GM23338 (cell line): ENCODE measurements around the gene HLA-DOB. TPM values are rescaled to one million over a fixed set of nuclear protein-coding genes. Genes with fewer than 3 reads are reported as not detected.

ENCODE experiments used
- ATAC-seq: fragments of 200-7000 bp; cut with Tn5 transposase; 3 replicates; pipeline ENCODE4 v1.9.1; 2020
- DNase-seq: peaks from one replicate; pipeline ENCODE4 v3.0.0-alpha.2; 2015; ENCODE audit warnings: low spot score
- H2AFZ ChIP-seq: fragments of 200-600 bp; sonication (generic); 2 replicates; pipeline ENCODE4 v1.8.0; 2016; ENCODE audit warnings: antibody characterized with exemption, mild to moderate bottlenecking, moderate library complexity
- H3F3A ChIP-seq: fragments of 200-600 bp; sonication (generic); replicated peaks from 2 replicates; pipeline ENCODE4 v1.8.0; 2017; ENCODE audit warnings: antibody characterized with exemption, mixed run types, low read depth
- H3K27ac ChIP-seq: fragments of 200-600 bp; sonication (generic); 2 replicates; pipeline ENCODE4 v1.6.1; 2016; ENCODE audit warnings: low read depth
- H3K27me3 ChIP-seq: fragments of 200-600 bp; sonication (generic); 2 replicates; pipeline ENCODE4 v1.8.0; 2016; ENCODE audit warnings: mild to moderate bottlenecking, mixed run types, moderate library complexity; ENCODE audit not compliant: insufficient read depth
- H3K36me3 ChIP-seq: fragments of 200-600 bp; sonication (generic); 2 replicates; pipeline ENCODE4 v1.8.0; 2016; ENCODE audit warnings: mild to moderate bottlenecking; ENCODE audit not compliant: insufficient read depth
- H3K4me1 ChIP-seq: fragments of 200-600 bp; sonication (generic); 2 replicates; pipeline ENCODE4 v1.8.0; 2016; ENCODE audit warnings: mild to moderate bottlenecking, moderate library complexity; ENCODE audit not compliant: insufficient read depth
- H3K4me2 ChIP-seq: fragments of 200-600 bp; sonication (generic); 2 replicates; pipeline ENCODE4 v1.7.1; 2017; ENCODE audit warnings: mixed run types
- H3K4me3 ChIP-seq: fragments of 200-600 bp; sonication (generic); 2 replicates; pipeline ENCODE4 v1.6.1; 2016; ENCODE audit warnings: mixed run types
- H3K79me2 ChIP-seq: fragments of 200-600 bp; sonication (generic); replicated peaks from 2 replicates; pipeline ENCODE4 v1.8.0; 2017; ENCODE audit warnings: mild to moderate bottlenecking; ENCODE audit not compliant: insufficient read depth
- H3K9me2 ChIP-seq: fragments of 200-600 bp; sonication (generic); 2 replicates; pipeline ENCODE4 v1.8.0; 2017; ENCODE audit not compliant: insufficient read depth
- H4K20me1 ChIP-seq: fragments of 200-600 bp; sonication (generic); replicated peaks from 2 replicates; pipeline ENCODE4 v1.8.0; 2017; ENCODE audit warnings: mild to moderate bottlenecking; ENCODE audit not compliant: insufficient read depth
- H3K27ac Mint-ChIP-seq: 2 replicates; pipeline ENCODE4 v1.8.0; 2020; ENCODE audit warnings: inconsistent platforms, mild to moderate bottlenecking, moderate library complexity, mixed read lengths
- H3K27me3 Mint-ChIP-seq: 3 replicates; pipeline ENCODE4 v1.8.0; 2022; ENCODE audit warnings: low read depth, mild to moderate bottlenecking, moderate library complexity, mixed read lengths, inconsistent platforms; ENCODE audit not compliant: insufficient read depth, poor library complexity
- H3K36me3 Mint-ChIP-seq: 3 replicates; pipeline ENCODE4 v1.8.0; 2021; ENCODE audit warnings: low read depth, mild to moderate bottlenecking, inconsistent platforms, moderate library complexity, mixed read lengths
- H3K4me1 Mint-ChIP-seq: 3 replicates; pipeline ENCODE4 v1.8.0; 2020; ENCODE audit warnings: mild to moderate bottlenecking, inconsistent platforms, mixed read lengths
- H3K4me3 Mint-ChIP-seq: 3 replicates; pipeline ENCODE4 v1.8.0; 2021; ENCODE audit warnings: moderate library complexity, mild to moderate bottlenecking, inconsistent platforms, mixed read lengths
- H3K9me3 Mint-ChIP-seq: 3 replicates; pipeline ENCODE4 v1.8.0; 2020; ENCODE audit warnings: moderate library complexity, mild to moderate bottlenecking, inconsistent platforms, mixed read lengths
- CREB1 ChIP-seq: fragments of 250-450 bp; sonication (Bioruptor Pico); IDR thresholded peaks from 2 replicates; pipeline ENCODE4 v1.5.0; 2020; ENCODE audit warnings: low read depth, mild to moderate bottlenecking, moderate library complexity
- EZH2 ChIP-seq: fragments of 200-600 bp; sonication (generic); IDR thresholded peaks from one replicate; pipeline ENCODE4 v1.8.0; 2017; ENCODE audit warnings: antibody characterized with exemption, mild to moderate bottlenecking, low read depth; ENCODE audit not compliant: unreplicated experiment
- EZH2phosphoT487 ChIP-seq: fragments of 200-600 bp; sonication (generic); IDR thresholded peaks from one replicate; pipeline ENCODE4 v1.8.1; 2018; ENCODE audit warnings: antibody characterized with exemption; ENCODE audit not compliant: unreplicated experiment
- JUNB ChIP-seq: IDR thresholded peaks from one replicate; pipeline ENCODE4 v1.6.1; 2016; ENCODE audit warnings: antibody characterized with exemption; ENCODE audit not compliant: unreplicated experiment
- NANOG ChIP-seq: IDR thresholded peaks from 2 replicates; pipeline ENCODE4 v1.6.1; 2016; ENCODE audit warnings: antibody characterized with exemption, borderline replicate concordance
- POLR2AphosphoS5 ChIP-seq: IDR thresholded peaks from 2 replicates; pipeline ENCODE4 v1.6.1; 2016; ENCODE audit warnings: antibody characterized with exemption, low read depth
- ZNF114 ChIP-seq: fragments of 250-450 bp; sonication (Bioruptor Pico); IDR thresholded peaks from 2 replicates; pipeline ENCODE4 v1.5.0; 2020; ENCODE audit warnings: mild to moderate bottlenecking, moderate library complexity
- ZNF331 ChIP-seq: fragments of 250-450 bp; sonication (Bioruptor Pico); IDR thresholded peaks from 2 replicates; pipeline ENCODE4 v1.5.0; 2020; ENCODE audit warnings: low read depth, mild to moderate bottlenecking, moderate library complexity
- polyA plus RNA-seq: library from polyadenylated mRNA; unstranded; fragments of >200 nt; fragmentation: Nextera tagmentation; extraction: Ambion mirVana; gene quantifications from 2 replicates; pipeline ENCODE4 v1.2.1, GENCODE V29; 2016
- total RNA-seq: library from RNA; depleted of rRNA; stranded (reverse); fragments of >200 nt; shearing (Covaris generic); gene quantifications from 2 replicates; pipeline ENCODE4 v1.2.3, GENCODE V29; 2014
- TF ChIP-seq, protein P1 (sequence below), 2 experiments: fragments of 200-600 bp in 1 of 2; sonication (generic) in 1 of 2; conservative IDR thresholded peaks; 2 replicates each; pipeline versions ENCODE4 v1.5.1 to v1.6.1; 2016 to 2017; ENCODE audit warnings: antibody characterized with exemption in 2 of 2, low read depth in 2 of 2, mild to moderate bottlenecking in 2 of 2, moderate library complexity in 1 of 2

HLA-DOB gene
- total and polyA plus RNA-seq, 2 experiments from 2014 or later: not detected

DNA sequence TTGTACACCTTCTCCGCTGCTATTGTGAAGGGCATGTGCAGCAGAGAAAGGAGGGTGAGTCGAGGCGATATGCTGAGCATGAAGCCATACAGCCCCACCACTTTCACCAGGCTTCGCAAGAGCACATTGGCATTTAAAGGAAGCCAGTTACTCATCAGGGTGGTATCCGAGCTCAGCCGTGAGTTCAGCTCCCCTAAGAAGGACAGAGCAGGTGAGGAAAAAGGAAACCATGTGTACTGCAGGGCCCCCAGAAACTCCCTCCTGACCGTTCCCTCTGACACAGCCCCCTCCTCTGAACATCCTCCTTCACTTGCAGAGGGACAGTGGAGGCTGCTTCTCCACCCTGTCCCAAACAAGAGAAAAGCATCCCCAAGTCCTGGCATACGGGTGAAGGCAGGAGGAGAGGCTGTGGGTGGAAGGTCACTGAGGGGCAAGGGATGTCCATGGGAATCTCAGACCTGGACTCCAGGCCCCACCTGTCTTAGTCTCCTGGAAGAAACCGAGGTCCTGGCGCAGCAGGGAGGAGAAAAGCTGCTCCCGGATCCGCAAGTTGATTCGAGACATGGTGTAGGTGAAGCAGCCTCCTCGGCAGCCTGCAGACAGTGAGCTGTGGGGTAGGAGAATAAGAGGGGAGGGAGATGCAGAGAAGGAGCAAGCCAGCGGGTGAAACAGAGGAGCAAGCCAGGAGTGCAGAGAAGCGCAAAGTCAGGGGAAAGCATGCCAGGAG lies 18.5 kb upstream of the HLA-DOB start:
- TF ChIP-seq EZH2phosphoT487: no peak
- TF ChIP-seq, protein P1, sequence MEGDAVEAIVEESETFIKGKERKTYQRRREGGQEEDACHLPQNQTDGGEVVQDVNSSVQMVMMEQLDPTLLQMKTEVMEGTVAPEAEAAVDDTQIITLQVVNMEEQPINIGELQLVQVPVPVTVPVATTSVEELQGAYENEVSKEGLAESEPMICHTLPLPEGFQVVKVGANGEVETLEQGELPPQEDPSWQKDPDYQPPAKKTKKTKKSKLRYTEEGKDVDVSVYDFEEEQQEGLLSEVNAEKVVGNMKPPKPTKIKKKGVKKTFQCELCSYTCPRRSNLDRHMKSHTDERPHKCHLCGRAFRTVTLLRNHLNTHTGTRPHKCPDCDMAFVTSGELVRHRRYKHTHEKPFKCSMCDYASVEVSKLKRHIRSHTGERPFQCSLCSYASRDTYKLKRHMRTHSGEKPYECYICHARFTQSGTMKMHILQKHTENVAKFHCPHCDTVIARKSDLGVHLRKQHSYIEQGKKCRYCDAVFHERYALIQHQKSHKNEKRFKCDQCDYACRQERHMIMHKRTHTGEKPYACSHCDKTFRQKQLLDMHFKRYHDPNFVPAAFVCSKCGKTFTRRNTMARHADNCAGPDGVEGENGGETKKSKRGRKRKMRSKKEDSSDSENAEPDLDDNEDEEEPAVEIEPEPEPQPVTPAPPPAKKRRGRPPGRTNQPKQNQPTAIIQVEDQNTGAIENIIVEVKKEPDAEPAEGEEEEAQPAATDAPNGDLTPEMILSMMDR (conservative IDR thresholded peaks at IDR 0.05; ENCODE audit: low read depth in 2 of 2): no peak
- TF ChIP-seq ZNF114 (CRISPR knock-in tag): no peak
- no peak for TF ChIP-seq NANOG
- Histone ChIP-seq H3K4me2 (no peak overlapping the region), H2AFZ (no peak overlapping the region), H3K79me2 (no peaks in the 10 kb centered on the region), H4K20me1 (0 out of 2 replicates have a peak, but pooled peaks cover 6% of the 10 kb centered on the region), H3K36me3 (no peaks in the 10 kb centered on the region), H3F3A (no peaks in the 10 kb centered on the region), H3K27me3 (no peaks in the 10 kb centered on the region), H3K4me1 (peaks cover 10% of the 10 kb centered on the region; the same call in 1 of the 2 replicates), H3K27ac (no peak overlapping the region), H3K9me2 (no peaks in the 10 kb centered on the region), H3K4me3 (no peak overlapping the region)
- Mint-ChIP-seq H3K4me1 (peaks cover 12% of the 10 kb centered on the region), H3K4me3 (no peak overlapping the region), H3K36me3 (peaks cover 9% of the 10 kb centered on the region), H3K27me3 (peaks cover 7% of the 10 kb centered on the region), H3K27ac (no peak overlapping the region), H3K9me3 (no peaks in the 10 kb centered on the region)
- ATAC-seq (no peak), DNase-seq (no peak)

DNA sequence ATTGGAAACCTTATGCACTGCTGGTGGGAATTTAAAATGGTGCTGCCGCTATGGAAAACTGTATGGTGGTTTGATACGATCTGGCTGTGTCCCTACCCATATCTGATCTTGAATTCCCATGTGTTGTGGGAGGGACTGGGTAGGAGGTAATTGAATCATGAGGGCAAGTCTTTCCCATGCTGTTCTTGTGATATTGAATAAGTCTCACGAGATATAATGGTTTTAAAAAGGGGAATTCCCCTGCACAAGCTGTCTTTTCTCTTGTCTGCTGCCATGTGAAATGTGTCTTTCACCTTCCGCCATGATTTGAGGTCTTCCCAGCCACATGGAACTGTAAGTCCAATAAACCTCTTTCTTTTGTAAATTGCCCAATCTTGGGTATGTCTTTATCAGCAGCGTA lies 16.9 kb upstream of the HLA-DOB start:
- no peaks in the 10 kb centered on the region for H3F3A ChIP-seq
- H3K4me3 Mint-ChIP-seq: no peak overlapping the region
- no peaks in the 10 kb centered on the region for H3K36me3 ChIP-seq
- TF ChIP-seq EZH2 (no peak), CREB1 (no peak), ZNF331 (CRISPR knock-in tag) (no peak), JUNB (no peak), EZH2phosphoT487 (no peak), POLR2AphosphoS5 (no peak), NANOG (no peak)
- TF ChIP-seq, protein P1 (conservative IDR thresholded peaks at IDR 0.05; ENCODE audit: low read depth in 2 of 2): no peak
- H3K4me1 Mint-ChIP-seq: peaks cover 12% of the 10 kb centered on the region
- H3K27ac ChIP-seq: no peak overlapping the region
- no peaks in the 10 kb centered on the region for H3K9me3 Mint-ChIP-seq
- no peak overlapping the region for H3K4me3 ChIP-seq
- DNase-seq (no peak), ATAC-seq (no peak)
- H3K27ac Mint-ChIP-seq: no peak overlapping the region
- no peaks in the 10 kb centered on the region for H3K79me2 ChIP-seq
- peaks cover 7% of the 10 kb centered on the region for H3K27me3 Mint-ChIP-seq
- H3K4me1 ChIP-seq: peaks cover 10% of the 10 kb centered on the region; the same call in 1 of the 2 replicates
- H3K4me2 ChIP-seq: no peak overlapping the region
- no peak overlapping the region for H2AFZ ChIP-seq
- peaks cover 9% of the 10 kb centered on the region for H3K36me3 Mint-ChIP-seq
- H3K27me3 ChIP-seq: no peaks in the 10 kb centered on the region
- H4K20me1 ChIP-seq: 0 out of 2 replicates have a peak, but pooled peaks cover 6% of the 10 kb centered on the region
- no peaks in the 10 kb centered on the region for H3K9me2 ChIP-seq
